Measurements from ENCODE around the gene ABHD6. TPM values are rescaled to one million over a fixed set of nuclear protein-coding genes. Genes with fewer than 3 reads are reported as not detected.
"Not testable (repeated sequence)": the region's sequence is repeated elsewhere in the genome, so short reads cannot be mapped to it uniquely, and the experiment has no call there.

The ABHD6 gene
- polyA plus RNA-seq, 3 donors = 2.6 to 10.7 (median 8.2) TPM

GRCh38 chr3:58236527-58237237 is 910 bp upstream of the ABHD6 start:
- WGBS, 3 donors = 16 to 19% (median 16%) methylated on average over 24 of the region's 24 CpGs
- no peak overlapping the region for H3K27ac ChIP-seq (ENCODE audit: low read depth, low read length)

DNA sequence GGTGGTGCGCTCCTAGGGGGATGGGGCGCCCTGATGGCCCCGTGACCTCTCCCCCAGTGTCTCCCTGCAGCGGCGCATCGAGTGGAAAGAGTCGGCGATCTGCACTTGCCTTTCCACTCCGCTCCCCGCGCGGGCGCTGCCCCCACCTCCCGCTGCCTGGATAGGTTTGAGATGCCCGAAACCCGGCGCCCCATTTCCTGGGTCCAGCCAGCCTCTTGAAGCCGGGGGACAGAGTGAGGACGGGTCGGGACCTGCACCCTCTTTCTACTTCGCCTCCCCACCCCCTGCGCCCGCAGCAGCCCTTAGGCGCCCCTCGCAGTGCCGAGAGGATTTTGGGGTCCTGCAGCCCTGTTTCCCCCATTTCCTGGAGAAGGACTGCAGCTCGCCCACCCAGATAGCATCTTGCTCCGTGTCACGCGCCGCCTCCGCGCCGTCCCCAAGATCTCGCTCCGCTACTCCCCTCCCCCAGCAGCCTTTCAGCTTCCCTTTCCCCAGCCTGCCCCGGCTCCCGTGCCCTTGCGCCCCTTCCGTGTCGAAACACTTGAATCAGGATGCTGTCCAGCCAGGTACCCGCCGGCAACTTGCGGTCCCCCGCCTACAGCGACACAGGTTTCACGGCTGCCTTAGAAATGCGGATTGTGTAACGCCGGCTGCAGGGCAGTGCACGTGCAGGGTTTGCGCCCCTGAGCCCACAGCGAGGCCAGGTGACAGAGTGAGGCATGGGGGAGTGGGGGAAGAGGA is 519 bp downstream of the ABHD6 start:
- no peak overlapping the region for H3K27ac ChIP-seq (ENCODE audit: low read depth, low read length)
- WGBS, 3 donors = 1% methylated on average over 50 to 53 of the region's 53 CpGs

- 73 to 74% (median 73%) methylated on average over 6 to 7 of the region's 7 CpGs for WGBS, 3 donors
- no peak overlapping the region for H3K27ac ChIP-seq (ENCODE audit: low read depth, low read length)
Observed at GRCh38 chr3:58238830-58239229, 1.2 kb downstream of the ABHD6 start.

DNA sequence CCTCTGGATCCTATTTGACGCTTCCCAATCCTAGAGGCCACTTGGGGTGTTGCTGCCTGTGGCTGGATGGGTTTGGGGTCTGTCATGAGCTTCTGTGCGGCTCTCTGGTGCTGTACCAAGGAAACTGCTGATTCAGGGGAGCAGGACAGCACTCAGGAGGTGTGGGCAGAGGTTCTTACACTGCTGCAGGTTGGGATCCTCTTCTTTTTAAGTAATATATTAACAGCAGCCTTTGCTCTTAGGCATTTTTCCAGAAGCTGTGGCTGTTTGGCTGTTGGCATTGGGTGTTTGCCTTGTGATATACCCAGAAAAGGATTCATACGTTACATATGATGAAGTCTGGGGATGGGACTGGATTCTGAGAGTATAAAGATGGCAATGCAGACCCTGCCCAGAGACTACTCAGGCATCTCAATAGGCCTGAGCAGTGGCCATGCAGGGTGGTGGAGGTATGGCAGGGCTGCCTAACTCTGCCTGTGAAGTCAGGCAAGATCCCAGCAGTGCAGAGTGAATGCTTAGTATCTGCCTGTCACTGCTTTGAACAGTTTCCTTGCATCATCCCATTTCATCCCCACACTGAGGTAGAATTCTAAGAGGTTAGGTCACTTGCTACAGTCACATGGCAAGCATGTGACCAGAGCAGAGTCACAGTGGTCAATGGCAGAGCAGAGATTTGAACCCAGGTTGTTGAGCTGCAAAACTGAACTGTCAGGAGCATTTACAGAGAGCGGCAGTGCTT is 3.9 kb downstream of the ABHD6 start:
- no peak overlapping the region for H3K27ac ChIP-seq (ENCODE audit: low read depth, low read length)
- WGBS, 3 donors = 89 to 97% (median 93%) methylated on average over 4 of the region's 4 CpGs

- H3K27ac ChIP-seq (ENCODE audit: low read depth, low read length) = no peak overlapping the region
Observed at GRCh38 chr3:58242340-58242739, 4.7 kb downstream of the ABHD6 start.

DNA sequence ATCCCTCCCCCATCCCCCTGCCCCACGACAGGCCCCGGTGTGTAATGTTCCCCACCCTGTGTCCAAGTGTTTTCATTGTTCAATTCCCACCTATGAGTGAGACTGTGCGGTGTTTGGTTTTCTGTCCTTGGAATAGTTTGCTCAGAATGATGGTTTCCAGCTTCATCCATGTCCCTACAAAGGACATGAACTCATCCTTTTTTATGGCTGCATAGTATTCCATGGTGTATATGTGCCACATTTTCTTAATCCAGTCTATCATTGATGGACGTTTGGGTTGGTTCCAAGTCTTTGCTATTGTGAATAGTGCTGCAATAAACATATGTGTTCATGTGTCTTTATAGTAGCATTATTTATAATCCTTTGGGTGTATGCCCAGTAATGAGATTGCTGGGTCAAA is 5.3 kb downstream of the ABHD6 start:
- H3K27ac ChIP-seq (ENCODE audit: low read depth, low read length) = not testable (repeated sequence)
- 76 to 91% (median 89%) methylated on average over 3 to 4 of the region's 4 CpGs for WGBS, 3 donors

More at GRCh38 chr3:58242340-58242739, 4.7 kb downstream of the ABHD6 start:
- 28 to 81% (median 71%) methylated on average over 1 of the region's 1 CpG for WGBS, 3 donors

- H3K27ac ChIP-seq (ENCODE audit: low read depth, low read length) = no peak overlapping the region
- 90 to 93% (median 93%) methylated on average over 6 of the region's 6 CpGs for WGBS, 3 donors
Observed at GRCh38 chr3:58243976-58244585, 6.5 kb downstream of the ABHD6 start.

- WGBS, 3 donors = 72 to 81% (median 77%) methylated on average over 8 of the region's 8 CpGs
- no peak overlapping the region for H3K27ac ChIP-seq (ENCODE audit: low read depth, low read length)
Observed at GRCh38 chr3:58246148-58247047, 8.8 kb downstream of the ABHD6 start.

DNA sequence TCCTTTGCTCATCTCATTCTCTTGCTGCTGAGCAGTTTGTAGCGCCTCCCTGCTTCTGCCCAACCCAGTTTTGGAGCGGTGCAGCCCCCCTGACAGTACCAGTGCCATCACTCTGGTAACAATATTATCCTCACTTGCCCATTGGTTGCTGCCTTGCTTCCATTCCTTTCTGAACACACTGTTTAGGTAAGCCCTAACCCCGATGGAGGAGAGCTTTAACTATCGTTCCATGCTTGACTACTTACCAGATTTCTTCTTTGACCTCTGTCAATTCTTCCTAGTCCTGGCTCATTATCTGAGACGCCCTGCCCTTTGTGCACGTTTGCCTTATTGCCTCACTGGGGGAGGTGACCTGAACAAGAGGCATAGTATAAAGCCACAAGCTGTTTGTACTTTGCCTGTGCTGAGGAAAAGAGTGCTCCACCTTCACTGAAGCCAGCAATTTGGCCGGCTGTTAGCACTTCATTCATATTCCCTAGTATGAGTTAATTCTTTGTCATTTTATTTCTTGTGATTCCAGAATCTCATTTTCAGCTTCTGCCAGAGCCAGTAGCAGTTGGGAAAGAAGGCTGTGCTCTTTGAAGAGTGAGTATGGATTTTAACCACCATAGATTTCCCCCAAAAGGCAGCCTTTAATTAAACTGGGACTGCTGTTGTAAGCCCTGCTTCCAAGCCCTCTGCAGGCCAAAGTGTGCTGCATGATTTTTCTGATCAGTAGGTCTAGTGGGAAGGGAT is 11.9 kb downstream of the ABHD6 start:
- H3K27ac ChIP-seq (ENCODE audit: low read depth, low read length) = no peak overlapping the region
- 54 to 67% (median 61%) methylated on average over 7 of the region's 7 CpGs for WGBS, 3 donors

- H3K27ac ChIP-seq (ENCODE audit: low read depth, low read length) = no peak overlapping the region
- 62 to 74% (median 70%) methylated on average over 8 of the region's 8 CpGs for WGBS, 3 donors
Observed at GRCh38 chr3:58250093-58250707, 12.6 kb downstream of the ABHD6 start.

GRCh38 chr3:58251631-58252035 is 14.0 kb downstream of the ABHD6 start:
- H3K27ac ChIP-seq (ENCODE audit: low read depth, low read length) = no peak overlapping the region
- WGBS, 3 donors = 77 to 90% (median 83%) methylated on average over 3 of the region's 3 CpGs

GRCh38 chr3:58254144-58254543 is 16.6 kb downstream of the ABHD6 start:
- WGBS, 3 donors = 68 to 90% (median 89%) methylated on average over 4 of the region's 4 CpGs
- no peak overlapping the region for H3K27ac ChIP-seq (ENCODE audit: low read depth, low read length)

GRCh38 chr3:58256061-58256460 is 18.5 kb downstream of the ABHD6 start:
- no peak overlapping the region for H3K27ac ChIP-seq (ENCODE audit: low read depth, low read length)
- WGBS, 3 donors = 58 to 87% (median 59%) methylated on average over 1 of the region's 1 CpG

GRCh38 chr3:58256511-58256910 is 18.9 kb downstream of the ABHD6 start:
- WGBS, 3 donors = 95% methylated on average over 4 of the region's 4 CpGs
- H3K27ac ChIP-seq (ENCODE audit: low read depth, low read length) = no peak overlapping the region

DNA sequence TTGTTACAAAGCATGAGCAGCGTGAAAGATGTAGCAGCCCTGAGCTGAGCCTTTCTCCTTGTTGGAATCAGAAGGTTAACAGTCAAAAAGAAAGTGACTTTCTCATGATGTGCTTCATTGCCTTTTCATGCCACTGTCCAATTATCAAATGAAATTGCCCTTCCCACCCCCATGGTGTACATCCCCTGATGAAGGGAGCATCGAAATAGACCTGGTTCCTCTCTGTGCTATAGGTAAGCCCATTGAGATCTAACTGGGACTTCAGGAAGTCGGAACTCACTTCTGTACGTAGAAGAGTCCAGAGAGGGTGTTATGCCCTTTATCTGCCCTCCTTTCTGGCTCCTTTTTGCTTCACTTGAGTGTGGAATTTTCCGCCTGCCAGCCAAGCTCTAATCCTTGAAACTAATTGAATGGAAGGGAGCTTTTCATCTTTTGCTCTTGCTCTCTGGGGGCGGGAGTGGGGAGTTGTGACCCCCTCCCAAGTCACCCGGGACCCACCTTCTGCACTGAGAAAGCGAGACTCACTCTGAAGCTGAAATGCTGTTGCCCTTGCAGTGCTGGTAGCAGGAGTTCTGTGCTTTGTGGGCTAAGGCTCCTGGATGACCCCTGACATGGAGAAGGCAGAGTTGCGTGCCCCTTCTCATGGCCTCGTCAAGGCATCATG is 20.9 kb downstream of the ABHD6 start:
- no peak overlapping the region for H3K27ac ChIP-seq (ENCODE audit: low read depth, low read length)
- 92 to 94% (median 93%) methylated on average over 10 of the region's 10 CpGs for WGBS, 3 donors

GRCh38 chr3:58260261-58260731 is 22.7 kb downstream of the ABHD6 start:
- no peak overlapping the region for H3K27ac ChIP-seq (ENCODE audit: low read depth, low read length)
- WGBS, 3 donors = 83 to 94% (median 84%) methylated on average over 6 of the region's 6 CpGs
